Left lung (tissue), 10 donors: Measurements from ENCODE around the gene PNLDC1. TPM values are rescaled to one million over a fixed set of nuclear protein-coding genes. Genes with fewer than 3 reads are reported as not detected.
"Not testable (repeated sequence)": the region's sequence is repeated elsewhere in the genome, so short reads cannot be mapped to it uniquely, and the experiment has no call there.

Source experiments
- ATAC-seq: fragments of 200-7000 bp; cut with Tn5 transposase; one replicate; pipeline ENCODE4 v1.9.1; 2020; ENCODE audit warnings: moderate library complexity
- DNase-seq, 4 donors: peaks; one replicate each; pipeline ENCODE4 v3.0.0-alpha.2; 2013 to 2020
- H3K27ac ChIP-seq, 2 donors: fragments of 200-600 bp; sonication (generic) in 1 of 2; one replicate each; pipeline versions ENCODE4 v1.5.0 to v1.8.0; 2020 to 2021
- H3K27me3 ChIP-seq, 2 donors: fragments of 200-600 bp; sonication (generic) in 1 of 2; one replicate each; pipeline versions ENCODE4 v1.5.0 to v1.8.0; 2020 to 2021
- H3K36me3 ChIP-seq, 2 donors: fragments of 200-600 bp; sonication (generic) in 1 of 2; one replicate each; pipeline versions ENCODE4 v1.5.0 to v1.8.0; 2020 to 2021
- H3K4me1 ChIP-seq, 2 donors: fragments of 200-600 bp; one replicate each; pipeline ENCODE4 v1.8.0; 2021
- H3K4me3 ChIP-seq, 2 donors: fragments of 200-600 bp; sonication (generic) in 1 of 2; one replicate each; pipeline versions ENCODE4 v1.5.0 to v1.8.0; 2020 to 2021; ENCODE audit warnings: mild to moderate bottlenecking in 1 of 2
- H3K9me3 ChIP-seq, 2 donors: fragments of 200-600 bp; sonication (generic) in 1 of 2; one replicate each; pipeline versions ENCODE4 v1.5.0 to v1.8.0; 2020 to 2021
- CTCF ChIP-seq, 2 donors: fragments of 200-600 bp; sonication (generic) in 1 of 2; IDR thresholded peaks; one replicate each; pipeline versions ENCODE4 v1.5.0 to v1.8.0; 2021; ENCODE audit warnings: antibody characterized with exemption in 2 of 2
- intact Hi-C, 2 donors: fragments of 100-400 bp; cut with DNase I; formaldehyde crosslinking; loops; one replicate each; pipeline versions ENCODE4 v1.11.2 to v1.14.2; 2022
- polyA plus RNA-seq, 6 donors: library from polyadenylated mRNA; unstranded; fragments of 120-200 nt; gene quantifications; one replicate each; pipeline ENCODE4 v1.2.1, GENCODE V29; 2013; ENCODE audit not compliant: insufficient read length in 6 of 6
- total RNA-seq, 2 donors: library from RNA; stranded (reverse); fragmentation: NEBNext Ultra II Directional; extraction: Animal tissue kit (Norgen Biotek cat#: 25700); gene quantifications; one replicate each; pipeline ENCODE4 v1.2.1, GENCODE V29; 2021
- donor health status: DM: no; HTN: yes; CAD: no.
- donor health status: DM: no; HTN: no; CAD: no.

PNLDC1 gene
- total and polyA plus RNA-seq, 8 donors = 0.09 to 0.50 (median 0.20) TPM

- TF ChIP-seq CTCF (IDR thresholded peaks at IDR 0.05) = no peak
- H3K4me1 ChIP-seq = peaks cover 25 to 66% of the 10 kb centered on the region in 2 donors
- H3K36me3 ChIP-seq = peaks cover 0 to 45% of the 10 kb centered on the region in 2 donors
- intact Hi-C loops = no loop called here
- DNase-seq (peak; percentile 93 to 98 (median 96)), ATAC-seq (peak; percentile 92)
- peak within 1 kb of the TSS; percentile 89 to 97 for H3K27ac ChIP-seq
- H3K9me3 ChIP-seq = no peaks in the 10 kb centered on the region
- H3K27me3 ChIP-seq = no peaks in the 10 kb centered on the region
- peak within 1 kb of the TSS; percentile 100 for H3K4me3 ChIP-seq
These were observed 9.7 kb upstream of the PNLDC1 start, which contains the start of gene MRPL18 for GRCh38 chr6:159790149-159790955. Gene MRPL18 (plus strand): TSS chr6:159790467. CDS start chr6:159790588, 121 bp downstream.

- ATAC-seq (no peak), DNase-seq (no peak)
- Histone ChIP-seq H3K36me3 (peaks cover 0 to 45% of the 10 kb centered on the region in 2 donors), H3K9me3 (no peaks in the 10 kb centered on the region), H3K4me1 (peaks cover 25 to 59% of the 10 kb centered on the region in 2 donors), H3K4me3 (peak overlapping the region; percentile 100), H3K27ac (peak overlapping the region; percentile 89 to 97), H3K27me3 (no peaks in the 10 kb centered on the region)
- intact Hi-C loops = no loop called here
- TF ChIP-seq CTCF (IDR thresholded peaks at IDR 0.05) = no peak
These were observed 9.0 kb upstream of the PNLDC1 start for GRCh38 chr6:159790956-159791598.

- Histone ChIP-seq H3K27ac (peak overlapping the region in 1 of 2 donors; percentile 23), H3K36me3 (peaks cover 0 to 71% of the 10 kb centered on the region in 2 donors), H3K4me1 (peaks cover 14 to 32% of the 10 kb centered on the region in 2 donors)
- H3K27me3 ChIP-seq, DNase-seq, H3K4me3 ChIP-seq, intact Hi-C loops, ATAC-seq, H3K9me3 ChIP-seq: not testable (repeated sequence)
These were observed 5.1 kb upstream of the PNLDC1 start for GRCh38 chr6:159794976-159795375.

GRCh38 chr6:159797554-159797953, 2.5 kb upstream of the PNLDC1 start:
- no peaks in the 10 kb centered on the region for H3K9me3 ChIP-seq
- DNase-seq (no peak), ATAC-seq (no peak)
- H3K36me3 ChIP-seq = peaks cover 0 to 66% of the 10 kb centered on the region in 2 donors
- H3K4me3 ChIP-seq = no peak overlapping the region
- peaks cover 9 to 21% of the 10 kb centered on the region in 2 donors for H3K4me1 ChIP-seq
- H3K27me3 ChIP-seq = no peaks in the 10 kb centered on the region
- no peak overlapping the region for H3K27ac ChIP-seq
- intact Hi-C loops = no loop called here
- no peak for TF ChIP-seq CTCF (IDR thresholded peaks at IDR 0.05)

- intact Hi-C loops = no loop called here
- DNase-seq (peak in 2 of 4 donors; percentile 14 to 37), ATAC-seq (peak; percentile 38)
- H3K9me3 ChIP-seq = no peaks in the 10 kb centered on the region
- no peak overlapping the region for H3K4me3 ChIP-seq
- no peaks in the 10 kb centered on the region for H3K27me3 ChIP-seq
- no peak overlapping the region for H3K27ac ChIP-seq
- TF ChIP-seq CTCF (IDR thresholded peaks at IDR 0.05) = no peak
- H3K4me1 ChIP-seq = peaks cover 7 to 10% of the 10 kb centered on the region in 2 donors
- peaks cover 0 to 32% of the 10 kb centered on the region in 2 donors for H3K36me3 ChIP-seq
These were observed 1.9 kb downstream of the PNLDC1 start for GRCh38 chr6:159801935-159802334.
